Measurements from ENCODE around the gene MAGEA9.
"Not testable (repeated sequence)": the region's sequence is repeated elsewhere in the genome, so short reads cannot be mapped to it uniquely, and the experiment has no call there.

Gene MAGEA9

DNA sequence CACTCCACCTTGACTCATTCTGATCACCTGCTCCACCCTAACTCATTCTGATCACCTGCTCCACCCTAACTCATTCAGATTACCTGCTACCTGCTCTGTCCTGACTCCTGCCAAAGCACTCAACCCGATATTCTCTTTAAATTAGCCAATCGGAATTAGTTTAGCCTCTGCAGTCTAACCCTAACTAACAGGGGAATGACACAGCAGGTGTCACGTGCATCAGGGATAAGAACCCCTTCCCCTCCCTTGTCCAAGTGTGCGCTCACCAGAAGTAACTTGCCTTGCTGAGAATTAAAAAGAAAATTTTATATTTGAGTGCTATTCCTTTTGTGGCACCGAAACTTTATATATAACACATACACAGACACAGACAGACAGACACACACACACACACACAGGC, 55.0 kb downstream of the MAGEA9 start:
- not testable (repeated sequence) for H3K27ac Mint-ChIP-seq; H3K27me3 Mint-ChIP-seq; DNase-seq; ATAC-seq; H3K4me3 Mint-ChIP-seq; H3K36me3 Mint-ChIP-seq (ENCODE audit: low read depth); H3K9me3 Mint-ChIP-seq
- peaks cover 21% of the 10 kb centered on the region for H3K4me1 Mint-ChIP-seq

DNA sequence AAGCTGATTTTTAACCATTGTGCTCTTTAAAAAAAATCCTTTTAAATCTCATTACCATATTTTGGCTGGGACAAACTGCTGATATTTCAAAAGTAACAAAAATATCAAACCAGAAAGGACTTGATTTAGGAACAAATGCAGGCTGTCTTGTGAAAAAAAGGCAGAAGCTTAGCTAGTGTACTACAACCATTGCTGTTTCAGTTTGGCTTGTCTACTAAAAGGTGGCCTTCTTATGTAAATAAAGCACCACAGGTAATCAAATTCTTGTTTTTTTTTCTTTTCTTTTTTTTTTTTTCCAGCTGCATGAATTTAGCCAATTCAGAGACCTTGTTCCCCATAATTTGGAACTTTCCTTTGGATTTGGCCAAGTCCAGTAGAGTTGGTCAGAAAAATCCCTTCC, 55.4 kb downstream of the MAGEA9 start:
- H3K4me3 Mint-ChIP-seq: no peak overlapping the region
- no peaks in the 10 kb centered on the region for H3K36me3 Mint-ChIP-seq (ENCODE audit: low read depth)
- peaks cover 21% of the 10 kb centered on the region for H3K4me1 Mint-ChIP-seq
- ATAC-seq: no peak
- H3K9me3 Mint-ChIP-seq: no peaks in the 10 kb centered on the region
- H3K27me3 Mint-ChIP-seq: no peaks in the 10 kb centered on the region
- no peak overlapping the region for H3K27ac Mint-ChIP-seq
- no peak for DNase-seq

Data from activated naive CD8-positive, alpha-beta T cell treated with anti-CD3 and anti-CD28 coated beads, Interleukin-2, amount 50 U/mL, for 24 hours (primary cell).